GM21381 (cell line): ENCODE measurements around the gene ALS2.
"Not testable (repeated sequence)": the region's sequence is repeated elsewhere in the genome, so short reads cannot be mapped to it uniquely, and the experiment has no call there.

Source experiments
- ATAC-seq: cut with Tn5 transposase; IDR thresholded peaks from one replicate; pipeline ENCODE4 v1.9.1; 2021; ENCODE audit warnings: mild to moderate bottlenecking, moderate library complexity; ENCODE audit not compliant: unreplicated experiment

The ALS2 gene

DNA sequence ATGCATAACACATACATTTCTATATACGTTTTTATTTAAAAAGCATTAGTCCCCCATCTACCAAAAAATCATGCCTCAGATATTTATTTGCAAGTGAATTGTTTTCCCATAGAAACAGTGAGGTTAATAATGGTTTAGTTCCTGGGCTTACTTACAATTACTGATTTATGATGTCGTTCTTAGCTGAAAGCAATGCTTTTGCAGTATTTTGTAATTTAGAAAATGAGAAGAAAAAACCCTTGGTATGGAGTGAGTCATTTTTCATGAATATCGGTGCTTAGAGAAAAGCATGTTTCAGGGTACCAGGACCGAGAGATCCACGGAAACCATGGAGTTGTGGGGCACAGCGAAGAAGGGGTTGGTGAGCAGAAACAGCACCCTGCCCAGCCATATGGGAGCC lies 13.6 kb upstream of the ALS2 start:
- no peak for ATAC-seq

DNA sequence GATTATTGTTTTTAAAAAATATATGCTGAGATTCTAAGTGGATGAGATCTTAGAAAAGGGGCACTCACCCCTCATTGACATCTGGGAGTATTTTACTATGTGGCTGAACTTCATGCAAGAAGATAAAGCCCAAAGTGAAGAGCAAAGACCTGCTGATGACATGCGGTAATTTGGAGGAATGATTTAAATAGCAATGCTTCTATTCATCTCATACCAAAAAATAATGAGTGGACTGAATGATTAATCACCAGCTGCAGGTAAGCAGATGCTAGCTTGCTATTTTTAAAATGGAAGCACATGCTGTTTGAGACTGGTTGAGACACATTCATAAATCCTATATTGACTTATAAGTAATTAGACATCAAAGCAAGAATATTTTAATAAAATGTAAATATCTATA lies 12.9 kb upstream of the ALS2 start:
- ATAC-seq: no peak

- ATAC-seq: no peak
Measured at GRCh38 chr2:201790989-201791388, 10.3 kb upstream of the ALS2 start.

GRCh38 chr2:201790291-201790690 lies 9.6 kb upstream of the ALS2 start:
- no peak for ATAC-seq

GRCh38 chr2:201789395-201789794 lies 8.7 kb upstream of the ALS2 start:
- ATAC-seq: no peak

GRCh38 chr2:201788371-201788770 lies 7.6 kb upstream of the ALS2 start:
- no peak for ATAC-seq

DNA sequence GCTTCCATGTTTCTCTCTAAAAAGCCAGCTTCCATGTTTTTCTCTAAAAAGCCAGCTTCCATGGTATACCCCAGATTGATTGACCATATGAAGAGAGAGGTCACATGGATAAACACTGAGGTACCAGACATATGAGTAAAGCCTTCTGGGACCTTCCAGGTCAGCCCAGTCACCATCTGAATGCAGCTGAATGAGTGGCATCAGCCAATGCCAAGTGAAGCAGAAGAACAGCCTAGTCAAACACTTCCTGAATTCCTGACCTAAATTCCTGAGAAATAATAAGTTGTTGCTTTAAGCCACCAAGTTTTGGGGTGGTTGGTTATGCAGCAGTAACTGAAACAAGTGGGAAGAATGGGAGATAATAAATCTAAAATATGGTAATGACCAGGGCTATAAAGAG lies 5.7 kb upstream of the ALS2 start:
- no peak for ATAC-seq

DNA sequence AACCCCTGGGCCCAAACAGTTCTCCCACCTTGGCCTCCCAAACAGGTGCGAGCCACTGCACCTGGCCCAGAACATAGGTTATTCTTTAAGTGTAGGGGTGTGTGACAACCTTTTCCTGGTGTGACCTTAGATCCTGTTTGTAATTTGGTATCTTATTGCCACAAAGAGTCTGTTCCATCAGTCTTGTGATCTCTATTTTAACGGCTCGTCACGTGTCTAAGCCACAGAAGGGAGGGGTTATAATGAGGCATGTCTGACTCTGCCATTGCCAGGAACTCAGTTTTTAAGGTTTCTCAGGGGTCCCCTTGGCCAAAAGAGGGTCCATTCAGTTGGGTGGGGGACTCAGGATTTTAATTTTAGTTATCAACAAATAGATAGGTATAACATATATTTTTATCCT lies 4.4 kb upstream of the ALS2 start:
- no peak for ATAC-seq

DNA sequence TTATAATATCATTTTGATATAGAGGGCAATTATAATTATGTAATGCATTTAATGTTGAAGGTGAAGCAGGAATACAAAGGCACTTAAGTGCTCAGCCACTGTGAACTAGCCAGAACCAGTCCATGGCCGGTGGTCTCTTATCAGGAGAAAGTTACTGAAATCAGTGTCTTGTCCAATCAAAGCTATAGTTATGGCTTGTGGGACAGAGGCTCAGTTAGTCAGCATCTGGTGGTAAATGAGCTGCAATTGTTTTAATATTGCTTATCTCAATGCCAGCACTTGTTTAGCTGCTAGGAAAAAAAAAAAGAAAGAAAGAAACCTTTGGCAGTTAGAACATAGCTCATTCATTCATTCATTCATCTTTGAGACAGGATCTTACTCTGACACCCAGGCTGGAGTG lies 3.8 kb upstream of the ALS2 start:
- ATAC-seq: no peak

DNA sequence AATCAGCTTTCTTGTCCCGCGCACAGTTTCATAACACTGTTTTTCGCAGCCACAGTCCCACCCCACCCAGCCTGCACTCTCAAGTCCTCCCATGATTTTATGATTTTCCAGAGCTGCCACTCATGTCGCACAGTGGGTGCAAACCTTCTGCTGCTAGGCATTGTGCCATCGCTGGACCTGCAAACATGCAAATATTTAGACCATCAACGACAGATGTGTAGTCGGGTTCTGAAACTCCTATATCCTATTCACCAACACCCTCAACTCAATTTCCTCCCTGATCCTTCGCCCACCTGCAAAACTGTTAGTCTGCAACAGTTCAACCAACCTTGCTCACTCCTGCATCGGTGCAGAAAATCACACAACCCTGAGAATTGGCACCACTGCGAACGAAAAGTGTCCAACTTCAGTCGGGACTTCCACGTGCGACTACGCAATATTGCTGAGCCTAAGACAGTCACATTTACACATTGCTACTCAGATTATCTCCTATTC lies 871 bp upstream of the ALS2 start:
- ATAC-seq: peak; percentile 0

- ATAC-seq: peak; percentile 3
Measured at GRCh38 chr2:201779901-201780673, 646 bp downstream of the ALS2 start.

GRCh38 chr2:201777869-201778268 lies 2.9 kb downstream of the ALS2 start:
- ATAC-seq: no peak

DNA sequence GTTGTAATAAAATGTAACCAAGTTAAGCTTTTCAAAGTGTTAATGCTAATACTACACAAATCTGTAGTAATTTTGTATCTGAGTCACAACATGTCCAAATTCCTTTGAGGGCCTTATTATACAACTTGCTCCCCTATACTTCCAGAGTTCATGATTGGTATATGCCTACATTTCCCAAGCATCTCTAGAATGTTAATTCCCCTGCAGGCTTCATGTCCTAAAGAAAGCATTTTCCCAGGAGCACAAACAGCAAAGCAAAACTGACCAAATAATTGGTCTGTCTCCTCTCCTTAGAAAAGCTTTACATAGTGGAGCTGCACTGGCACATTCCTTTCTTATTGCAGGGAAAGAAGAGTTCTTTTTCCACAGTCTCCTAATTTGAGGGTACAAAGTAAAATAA lies 3.7 kb downstream of the ALS2 start:
- no peak for ATAC-seq

GRCh38 chr2:201775326-201775725 lies 5.4 kb downstream of the ALS2 start:
- no peak for ATAC-seq

GRCh38 chr2:201774546-201774945 lies 6.2 kb downstream of the ALS2 start:
- no peak for ATAC-seq

DNA sequence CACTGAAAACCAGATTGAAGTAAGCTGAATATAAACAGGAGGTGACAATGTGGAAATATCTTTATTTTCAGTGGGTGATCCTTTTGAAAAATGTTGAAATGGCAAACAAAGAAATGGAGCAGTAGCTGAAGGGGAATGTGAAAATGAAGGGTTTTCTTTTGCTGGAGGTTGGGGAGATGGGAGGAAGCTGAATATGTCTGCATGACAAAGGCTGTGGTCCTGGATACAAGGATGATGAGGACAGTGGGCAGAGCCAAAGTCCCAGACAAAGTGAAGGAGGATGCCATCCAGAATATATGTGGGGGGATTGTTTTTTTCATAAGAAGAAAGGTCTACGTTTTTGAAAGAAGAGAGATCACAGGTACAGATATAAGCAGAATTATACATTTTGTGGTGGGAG lies 6.7 kb downstream of the ALS2 start:
- no peak for ATAC-seq

GRCh38 chr2:201769666-201770373 lies 10.9 kb downstream of the ALS2 start:
- ATAC-seq: no peak

- no peak for ATAC-seq
Measured at GRCh38 chr2:201768918-201769317, 11.8 kb downstream of the ALS2 start.

DNA sequence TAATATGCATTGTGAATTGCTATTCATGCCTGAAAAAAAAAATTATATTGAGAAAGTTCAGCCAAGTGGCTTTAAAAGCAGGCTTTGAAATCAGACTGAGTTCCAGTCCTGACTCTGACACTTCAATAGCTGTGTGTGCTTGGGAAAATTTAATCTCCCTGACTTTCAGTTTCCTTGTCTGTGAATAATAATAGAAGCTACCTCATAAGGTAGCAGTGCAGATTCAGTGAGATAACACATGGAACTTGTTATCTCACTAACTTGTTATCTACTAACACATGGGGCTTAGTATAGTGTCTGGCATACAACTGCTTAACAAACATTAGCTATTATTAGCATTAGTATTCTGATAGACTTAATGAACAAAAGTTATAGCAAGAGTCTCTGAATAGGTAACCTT lies 14.9 kb downstream of the ALS2 start:
- ATAC-seq: no peak

DNA sequence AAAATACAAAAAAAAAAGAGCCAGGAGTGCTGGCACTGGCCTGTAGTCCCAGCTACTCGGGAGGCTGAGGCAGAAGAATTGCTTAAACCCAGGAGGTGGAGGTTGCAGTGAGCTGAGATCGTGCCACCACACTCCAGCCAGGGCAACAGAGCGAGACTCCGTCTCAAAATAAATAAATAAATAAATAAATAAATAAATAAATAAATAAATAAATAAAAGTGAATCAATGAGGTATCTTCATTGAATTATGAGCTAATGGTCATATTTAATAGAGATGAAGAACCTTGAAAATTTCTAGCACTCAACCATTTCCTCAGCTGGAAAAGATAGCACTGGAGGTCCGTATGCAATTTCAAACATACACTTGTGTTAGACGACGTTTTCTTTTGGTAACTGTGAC lies 16.3 kb downstream of the ALS2 start:
- ATAC-seq: not testable (repeated sequence)

DNA sequence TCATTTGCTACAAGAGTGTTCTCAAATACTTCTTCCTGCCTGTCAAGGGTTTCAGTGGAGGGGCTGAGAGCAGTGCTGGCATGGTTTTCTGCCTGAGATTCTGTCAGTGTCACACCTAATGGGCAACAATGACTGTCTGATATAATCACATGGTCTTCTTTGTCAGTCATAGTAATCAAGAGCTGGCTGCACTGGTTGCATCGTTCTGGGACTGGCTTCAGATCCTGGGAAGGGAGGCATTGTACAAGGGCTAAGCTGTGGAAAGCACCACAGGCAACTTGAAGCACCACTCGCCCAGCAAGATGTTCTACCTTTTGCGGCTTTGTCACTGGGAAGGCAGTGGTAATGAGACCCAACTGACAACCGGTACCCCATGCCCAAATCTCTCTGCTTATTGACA lies 19.6 kb downstream of the ALS2 start:
- ATAC-seq: no peak

- no peak for ATAC-seq
Measured at GRCh38 chr2:201759567-201759966, 21.2 kb downstream of the ALS2 start.
